Heart left ventricle (tissue), 13 donors: ENCODE results near the gene WDR77.

Experiments used
- CTCF ChIP-seq, 12 donors: fragments of 200-600 bp; sonication (generic) in 4 of 12; IDR thresholded peaks; one replicate each; pipeline versions ENCODE4 v1.5.0 to v1.8.0; 2018 to 2022; ENCODE audit warnings: antibody characterized with exemption in 12 of 12, mild to moderate bottlenecking in 5 of 12
- POLR2A ChIP-seq, 2 donors: fragments of 450-650 bp; IDR thresholded peaks; one replicate each; pipeline ENCODE4 v1.6.1; 2017; ENCODE audit warnings: antibody characterized with exemption in 2 of 2, mild to moderate bottlenecking in 2 of 2, moderate library complexity in 2 of 2
- donor health status: ischemic (EF 13 %, LVEDD 7.1; RV severe dilation, severe dysfunction).
- donor health status: DM: no; HTN: yes; CAD: no.
- donor health status: DM: no; HTN: no; CAD: no.
- donor health status: ischemic (EF 25% LVEDD 6.9; RV normal size, moderate dysfunction).
- donor health status: ischemic (EF 25% LVEDD 5.7; RV mildly dilated, moderate dysfunction).
- donor health status: ischemic (EF 35%, LVEDD 5.7; RV mildly dilated, moderate dysfunction).
- donor health status: nonischemic (EF 11% LVEDD 7.7; RV severe dilation, severe dysfunction).
- donor health status: DM: yes; HTN: yes; CAD: no.
- donor health status: PGD.
- donor health status: ischemic (EF 29% LVEDD 5.4; RV normal size, mild dysfunction).
- donor health status: nonischemic (EF 23%, LVEDD 6.1; RV moderate dilation, normal function).

GRCh38 chr1:111474521-111474920, 25.5 kb upstream of the WDR77 start:
- no peak for TF ChIP-seq CTCF (IDR thresholded peaks at IDR 0.05)
- TF ChIP-seq POLR2A (IDR thresholded peaks at IDR 0.05), result no peak
